ENCODE measurements around the gene IL1R1.

Gene IL1R1

GRCh38 chr2:102141011-102141943 is 1.3 kb upstream of the IL1R1 start:
- DNase-seq: no peak

GRCh38 chr2:102142829-102143449 is 393 bp downstream of the IL1R1 start:
- no peak for DNase-seq

- no peak for DNase-seq
These were observed 972 bp downstream of the IL1R1 start for GRCh38 chr2:102143450-102143985.

- no peak for DNase-seq
These were observed 1.6 kb downstream of the IL1R1 start for GRCh38 chr2:102144128-102144527.

- DNase-seq: no peak
These were observed 2.6 kb downstream of the IL1R1 start for GRCh38 chr2:102145107-102145506.

- DNase-seq: no peak
These were observed 3.4 kb downstream of the IL1R1 start for GRCh38 chr2:102145934-102146333.

GRCh38 chr2:102147935-102148334 is 5.4 kb downstream of the IL1R1 start:
- DNase-seq: peak; percentile 66 to 76

GRCh38 chr2:102149243-102149642 is 6.7 kb downstream of the IL1R1 start:
- no peak for DNase-seq

- DNase-seq: no peak
These were observed 7.3 kb downstream of the IL1R1 start for GRCh38 chr2:102149644-102150455.

GRCh38 chr2:102154364-102154763 is 11.8 kb downstream of the IL1R1 start:
- no peak for DNase-seq

- no peak for DNase-seq
These were observed 12.6 kb downstream of the IL1R1 start for GRCh38 chr2:102154946-102155702.

GRCh38 chr2:102155703-102156515 is 13.4 kb downstream of the IL1R1 start:
- no peak for DNase-seq

GRCh38 chr2:102158011-102158755 is 15.6 kb downstream of the IL1R1 start:
- DNase-seq: no peak

GRCh38 chr2:102159295-102159694 is 16.7 kb downstream of the IL1R1 start:
- no peak for DNase-seq

- no peak for DNase-seq
These were observed 23.8 kb downstream of the IL1R1 start for GRCh38 chr2:102166189-102166845.

- no peak for DNase-seq
These were observed 25.7 kb downstream of the IL1R1 start for GRCh38 chr2:102168026-102168771.

GRCh38 chr2:102171946-102172345 is 29.4 kb downstream of the IL1R1 start:
- no peak for DNase-seq

GRCh38 chr2:102172745-102173144 is 30.2 kb downstream of the IL1R1 start:
- DNase-seq: no peak

- no peak for DNase-seq
These were observed 33.6 kb downstream of the IL1R1 start for GRCh38 chr2:102176172-102176571.
